RPMI7951 (cell line): ENCODE results near the gene INO80B. TPM values are rescaled to one million over a fixed set of nuclear protein-coding genes. Genes with fewer than 3 reads are reported as not detected.
"Not testable (repeated sequence)": the region's sequence is repeated elsewhere in the genome, so short reads cannot be mapped to it uniquely, and the experiment has no call there.

Experiments used
- DNase-seq: peaks from one replicate; pipeline ENCODE4 v3.0.0-alpha.2; 2012; ENCODE audit warnings: low read depth
- total RNA-seq: library from RNA; depleted of rRNA; stranded (reverse); fragments of >200 nt; shearing (Covaris generic); gene quantifications from 2 replicates; pipeline ENCODE4 v1.2.3, GENCODE V29; 2014

Gene INO80B
- total RNA-seq, 1 experiment from 2014 or later, result 27.3 TPM

GRCh38 chr2:74448771-74449170, 6.1 kb upstream of the INO80B start:
- DNase-seq, result no peak

GRCh38 chr2:74450570-74451190, 4.2 kb upstream of the INO80B start:
- no peak for DNase-seq

- DNase-seq, result peak; percentile 59
These were observed 2.3 kb downstream of the INO80B start for GRCh38 chr2:74457129-74457548.

GRCh38 chr2:74457549-74458131, 2.8 kb downstream of the INO80B start:
- DNase-seq, result no peak

- peak; percentile 100 for DNase-seq
These were observed 3.4 kb downstream of the INO80B start, which contains the start of gene WBP1 for GRCh38 chr2:74458132-74458937. TSS of gene WBP1 (plus strand) at chr2:74458438. CDS start at chr2:74458603, 165 bp downstream.

GRCh38 chr2:74458938-74459363, 4.1 kb downstream of the INO80B start:
- no peak for DNase-seq

- DNase-seq, result not testable (repeated sequence)
These were observed 4.7 kb downstream of the INO80B start for GRCh38 chr2:74459503-74460118.

- DNase-seq, result not testable (repeated sequence)
These were observed 5.3 kb downstream of the INO80B start for GRCh38 chr2:74460187-74460586.

GRCh38 chr2:74461187-74462053, 6.5 kb downstream of the INO80B start:
- DNase-seq, result no peak

GRCh38 chr2:74462054-74462785, 7.3 kb downstream of the INO80B start:
- no peak for DNase-seq

GRCh38 chr2:74462786-74463105, 7.9 kb downstream of the INO80B start:
- DNase-seq, result no peak

- no peak for DNase-seq
These were observed 9.5 kb downstream of the INO80B start for GRCh38 chr2:74464406-74464805.

GRCh38 chr2:74470742-74471141, 15.9 kb downstream of the INO80B start:
- DNase-seq, result not testable (repeated sequence)

GRCh38 chr2:74471332-74472065, 16.6 kb downstream of the INO80B start:
- no peak for DNase-seq

GRCh38 chr2:74472086-74472944, 17.4 kb downstream of the INO80B start, which contains the start of gene MRPL53:
TSS of gene MRPL53 (minus strand) at chr2:74472680. CDS start at chr2:74472660, 20 bp downstream.
- DNase-seq, result peak; percentile 96

GRCh38 chr2:74472945-74473258, 18.0 kb downstream of the INO80B start:
- no peak for DNase-seq

GRCh38 chr2:74474481-74474880, 19.6 kb downstream of the INO80B start:
- no peak for DNase-seq

- no peak for DNase-seq
These were observed 20.0 kb downstream of the INO80B start for GRCh38 chr2:74474899-74475298.

GRCh38 chr2:74481431-74481830, 26.5 kb downstream of the INO80B start:
- DNase-seq, result no peak
